Fibroblast of lung (primary cell): Measurements from ENCODE around the gene MLPH. TPM values are rescaled to one million over a fixed set of nuclear protein-coding genes. Genes with fewer than 3 reads are reported as not detected.
A peak's percentile ranks its signal among the peaks of the same experiment; 100 is the strongest.

Source experiments
- DNase-seq, 2 donors: peaks; one replicate each; pipeline versions ENCODE4 v3.0.0 to v3.0.0-alpha.2; 2010; ENCODE audit warnings: low read depth in 2 of 2
- H2AFZ ChIP-seq: 2 replicates; pipeline ENCODE4 v1.5.1; 2012; ENCODE audit warnings: low read length, control low read depth, inconsistent platforms
- H3K27ac ChIP-seq: 2 replicates; pipeline ENCODE4 v1.5.1; 2011; ENCODE audit warnings: low read length, control low read depth; ENCODE audit not compliant: insufficient read depth
- H3K27me3 ChIP-seq: 2 replicates; pipeline ENCODE4 v1.5.1; 2011; ENCODE audit warnings: mild to moderate bottlenecking, low read length; ENCODE audit not compliant: control insufficient read depth, insufficient read depth
- H3K36me3 ChIP-seq: 2 replicates; pipeline ENCODE4 v1.5.1; 2011; ENCODE audit warnings: low read length; ENCODE audit not compliant: control insufficient read depth, insufficient read depth
- H3K4me1 ChIP-seq: 2 replicates; pipeline ENCODE4 v1.5.1; 2011; ENCODE audit warnings: low read length; ENCODE audit not compliant: control insufficient read depth, insufficient read depth; ENCODE audit errors: extremely low read depth
- H3K4me2 ChIP-seq: 2 replicates; pipeline ENCODE4 v1.5.1; 2011; ENCODE audit warnings: low read length, control low read depth; ENCODE audit not compliant: insufficient read depth; ENCODE audit errors: extremely low read depth
- H3K4me3 ChIP-seq, 4 experiments: fragments of 200-600 bp in 1 of 4; sonication (generic) in 1 of 4; replicated peaks in 1 of 4; 2 replicates each; pipeline ENCODE4 v1.5.1; 2011 to 2016; ENCODE audit warnings: low read length in 4 of 4, low read depth in 3 of 4, mild to moderate bottlenecking in 3 of 4, control low read depth in 2 of 4, inconsistent platforms in 1 of 4, mixed read lengths in 1 of 4; ENCODE audit not compliant: insufficient read depth in 1 of 4; ENCODE audit errors: control extremely low read depth in 1 of 4
- H3K79me2 ChIP-seq: 2 replicates; pipeline ENCODE4 v1.5.1; 2012; ENCODE audit warnings: mild to moderate bottlenecking, low read length, inconsistent platforms; ENCODE audit not compliant: control insufficient read depth, insufficient read depth
- H3K9ac ChIP-seq: 2 replicates; pipeline ENCODE4 v1.5.1; 2011; ENCODE audit warnings: mild to moderate bottlenecking, low read length, control low read depth; ENCODE audit not compliant: insufficient read depth
- H3K9me3 ChIP-seq: 2 replicates; pipeline ENCODE4 v1.5.1; 2012; ENCODE audit warnings: low read depth, low read length; ENCODE audit not compliant: control insufficient read depth, insufficient read depth
- H4K20me1 ChIP-seq: 2 replicates; pipeline ENCODE4 v1.5.1; 2011; ENCODE audit warnings: low read length; ENCODE audit not compliant: control insufficient read depth, insufficient read depth; ENCODE audit errors: extremely low read depth
- EZH2 ChIP-seq: IDR thresholded peaks from 2 replicates; pipeline ENCODE4 v1.5.1; 2012; ENCODE audit warnings: low read length, control low read depth, mild to moderate bottlenecking; ENCODE audit errors: missing control alignments
- polyA plus RNA-seq, 2 donors: library from polyadenylated mRNA; depleted of rRNA in 1 of 2; stranded (reverse) in 1 of 2; unstranded in 1 of 2; fragments of >200 nt; gene quantifications; 2 replicates each; pipeline ENCODE4 v1.2.1, GENCODE V29; 2011 to 2012; ENCODE audit warnings: missing spikeins in 1 of 2
- total RNA-seq: library from RNA; depleted of rRNA; stranded (reverse); fragments of >200 nt; gene quantifications from 2 replicates; pipeline ENCODE4 v1.2.1, GENCODE V29; 2014
- TF ChIP-seq, protein P1 (sequence below), 2 donors: IDR thresholded peaks in 1 of 2; conservative IDR thresholded peaks in 1 of 2; 1 replicate in 1 of 2; 2 replicates in 1 of 2; pipeline ENCODE4 v1.5.1; 2011 to 2012; ENCODE audit warnings: low read length in 2 of 2, control low read depth in 1 of 2, inconsistent platforms in 1 of 2, low read depth in 1 of 2, mild to moderate bottlenecking in 1 of 2

Gene MLPH
- total and polyA plus RNA-seq, 2 donors (not counting 1 experiment from before 2014, with no cell fraction given): 3.1 to 10.7 TPM

DNA sequence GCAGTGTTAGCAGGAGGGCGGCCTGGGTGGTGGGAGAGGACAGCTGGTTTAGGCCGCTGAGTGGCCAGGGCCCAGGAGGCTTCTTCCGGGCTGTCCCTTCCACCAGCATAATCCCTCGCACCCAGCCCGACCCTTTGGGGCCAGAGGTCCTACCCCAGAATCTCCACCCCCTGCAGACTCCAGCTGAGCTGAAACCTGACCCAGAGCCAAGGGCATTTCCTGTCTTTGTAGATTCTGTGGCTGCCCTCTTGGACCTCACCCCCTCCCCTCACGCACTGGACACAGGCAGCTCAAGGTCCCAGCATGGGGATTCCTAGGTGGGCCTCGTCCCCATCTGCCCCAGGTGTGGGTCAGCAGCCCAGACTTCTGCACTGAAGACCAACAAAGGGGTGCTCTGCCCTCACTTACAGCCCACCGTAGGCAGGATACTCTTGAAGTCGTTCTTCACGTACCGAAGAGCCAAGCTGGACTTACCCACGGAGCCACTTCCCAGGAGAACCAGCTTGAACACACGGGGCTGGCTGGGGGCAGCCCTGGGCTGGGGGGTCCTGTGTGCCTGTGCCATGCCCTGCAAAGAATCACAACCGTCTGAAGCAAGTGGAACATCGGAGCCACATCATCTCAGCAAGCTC, 98.7 kb downstream of the MLPH start:
- Histone ChIP-seq H3K27ac (no peak overlapping the region), H4K20me1 (no peaks in the 10 kb centered on the region), H2AFZ (no peak overlapping the region), H3K4me3 (no peak overlapping the region), H3K79me2 (no peaks in the 10 kb centered on the region), H3K36me3 (no peaks in the 10 kb centered on the region), H3K4me2 (no peak overlapping the region), H3K27me3 (peaks cover 3% of the 10 kb centered on the region), H3K9ac (no peak overlapping the region), H3K4me1 (peaks cover 4% of the 10 kb centered on the region), H3K9me3 (no peaks in the 10 kb centered on the region)
- DNase-seq: no peak
- TF ChIP-seq, protein P1, sequence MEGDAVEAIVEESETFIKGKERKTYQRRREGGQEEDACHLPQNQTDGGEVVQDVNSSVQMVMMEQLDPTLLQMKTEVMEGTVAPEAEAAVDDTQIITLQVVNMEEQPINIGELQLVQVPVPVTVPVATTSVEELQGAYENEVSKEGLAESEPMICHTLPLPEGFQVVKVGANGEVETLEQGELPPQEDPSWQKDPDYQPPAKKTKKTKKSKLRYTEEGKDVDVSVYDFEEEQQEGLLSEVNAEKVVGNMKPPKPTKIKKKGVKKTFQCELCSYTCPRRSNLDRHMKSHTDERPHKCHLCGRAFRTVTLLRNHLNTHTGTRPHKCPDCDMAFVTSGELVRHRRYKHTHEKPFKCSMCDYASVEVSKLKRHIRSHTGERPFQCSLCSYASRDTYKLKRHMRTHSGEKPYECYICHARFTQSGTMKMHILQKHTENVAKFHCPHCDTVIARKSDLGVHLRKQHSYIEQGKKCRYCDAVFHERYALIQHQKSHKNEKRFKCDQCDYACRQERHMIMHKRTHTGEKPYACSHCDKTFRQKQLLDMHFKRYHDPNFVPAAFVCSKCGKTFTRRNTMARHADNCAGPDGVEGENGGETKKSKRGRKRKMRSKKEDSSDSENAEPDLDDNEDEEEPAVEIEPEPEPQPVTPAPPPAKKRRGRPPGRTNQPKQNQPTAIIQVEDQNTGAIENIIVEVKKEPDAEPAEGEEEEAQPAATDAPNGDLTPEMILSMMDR (conservative IDR thresholded peaks at IDR 0.05 in 1 of 2, IDR thresholded peaks at IDR 0.05 in 1 of 2; ENCODE audit: low read depth in 1 of 2, low read length in 2 of 2): no peak
- TF ChIP-seq EZH2: no peak

DNA sequence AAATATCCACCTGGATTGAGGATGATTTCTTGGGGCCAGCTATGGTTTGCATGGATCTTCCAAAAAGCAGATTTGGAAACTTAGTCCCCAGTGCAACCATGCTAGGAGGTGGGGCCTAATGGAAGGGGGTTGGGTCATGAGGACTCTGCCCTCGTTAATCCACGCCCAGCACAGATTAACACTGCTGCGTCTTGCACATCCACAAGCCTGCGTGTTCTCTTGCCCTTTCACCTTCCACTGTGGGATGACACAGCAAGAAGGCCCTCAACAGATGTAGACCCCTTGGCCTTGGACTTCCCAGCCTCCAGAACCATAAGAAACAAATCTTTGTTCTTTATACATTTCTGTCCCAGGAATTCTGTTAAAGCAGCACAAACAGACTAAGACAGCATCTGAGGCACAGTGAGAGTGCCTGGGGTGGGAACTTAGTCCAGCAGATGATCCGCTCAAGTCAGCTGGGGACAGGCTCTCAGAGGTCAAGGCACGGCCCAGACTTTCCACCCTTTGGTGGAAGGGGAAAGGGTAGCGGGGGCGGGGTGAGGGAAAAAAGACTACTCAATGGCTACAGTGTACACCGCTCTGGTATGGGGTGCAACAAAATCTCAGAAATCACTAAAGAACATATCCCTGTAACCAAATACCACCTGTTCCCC, 101.1 kb downstream of the MLPH start:
- Histone ChIP-seq H3K36me3 (no peaks in the 10 kb centered on the region), H3K4me2 (no peak overlapping the region), H3K27ac (no peak overlapping the region), H3K79me2 (no peaks in the 10 kb centered on the region), H3K4me3 (no peak overlapping the region), H3K9me3 (no peaks in the 10 kb centered on the region), H3K9ac (no peak overlapping the region), H3K4me1 (peaks cover 2% of the 10 kb centered on the region), H4K20me1 (no peaks in the 10 kb centered on the region), H3K27me3 (peaks cover 3% of the 10 kb centered on the region), H2AFZ (no peak overlapping the region)
- no peak for DNase-seq
- TF ChIP-seq EZH2: no peak
- TF ChIP-seq, protein P1 (conservative IDR thresholded peaks at IDR 0.05 in 1 of 2, IDR thresholded peaks at IDR 0.05 in 1 of 2; ENCODE audit: low read depth in 1 of 2, low read length in 2 of 2): no peak

DNA sequence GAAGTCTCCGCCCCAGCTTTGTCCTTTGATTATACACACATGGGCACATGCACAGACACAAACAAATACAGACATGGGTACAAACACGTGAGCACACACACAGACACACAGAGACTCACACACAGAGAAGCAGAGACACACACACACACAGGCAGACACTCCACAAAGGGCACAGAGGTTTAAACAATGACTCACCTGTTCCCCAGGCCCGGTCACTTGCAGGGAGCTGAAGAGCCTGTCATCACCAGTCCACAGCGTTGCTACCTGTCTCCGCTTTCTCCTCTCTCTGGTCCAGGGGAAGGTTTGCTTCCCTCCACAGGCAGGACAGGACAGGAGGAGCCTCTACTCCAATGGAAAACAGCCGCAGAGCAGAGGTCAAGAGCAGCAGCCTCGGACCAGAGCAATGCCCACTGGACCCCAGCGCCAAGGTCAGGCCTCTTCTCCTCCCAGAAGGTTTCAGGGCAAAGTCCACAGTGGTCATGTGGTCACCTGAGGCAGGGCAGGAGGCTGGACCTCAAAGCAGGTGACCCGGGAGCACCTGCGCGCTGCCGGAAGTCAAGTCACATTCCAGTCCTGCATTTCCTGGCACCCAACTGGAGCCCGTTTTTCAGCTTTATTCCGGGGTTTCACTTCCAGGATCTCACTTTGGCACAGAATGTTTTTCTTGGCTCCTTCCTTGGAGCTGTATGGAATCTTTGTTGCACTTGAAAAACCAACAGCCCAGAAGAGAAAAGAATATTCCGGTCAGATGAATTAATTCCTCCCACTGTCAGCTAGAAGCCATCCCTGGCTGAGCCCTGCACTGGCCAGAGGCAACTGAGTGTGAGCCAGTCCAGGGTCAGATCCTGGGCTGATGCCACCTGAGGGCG, 103.5 kb downstream of the MLPH start, which contains the start of gene RAB17:
Gene RAB17 (minus strand): TSS at position 463 of the 869 bp plus-strand sequence. CDS start 4,580 bp downstream, outside the sequence.
- Histone ChIP-seq H3K4me2 (no peak within 1 kb of the TSS), H3K36me3 (no peaks in the 10 kb centered on the region), H3K79me2 (no peaks in the 10 kb centered on the region), H3K4me3 (no peak within 1 kb of the TSS), H4K20me1 (no peaks in the 10 kb centered on the region), H3K9me3 (no peaks in the 10 kb centered on the region), H2AFZ (no peak within 1 kb of the TSS), H3K27ac (no peak within 1 kb of the TSS), H3K27me3 (peaks cover 3% of the 10 kb centered on the region), H3K9ac (no peak within 1 kb of the TSS), H3K4me1 (peaks cover 2% of the 10 kb centered on the region)
- no peak for TF ChIP-seq EZH2
- TF ChIP-seq, protein P1 (conservative IDR thresholded peaks at IDR 0.05 in 1 of 2, IDR thresholded peaks at IDR 0.05 in 1 of 2; ENCODE audit: low read depth in 1 of 2, low read length in 2 of 2): no peak
- peak; percentile 28 to 49 for DNase-seq
